ENCODE results near the gene ZNF69. TPM values are rescaled to one million over a fixed set of nuclear protein-coding genes. Genes with fewer than 3 reads are reported as not detected.
"Not testable (repeated sequence)": the region's sequence is repeated elsewhere in the genome, so short reads cannot be mapped to it uniquely, and the experiment has no call there.

ZNF69 gene
- total RNA-seq, 1 donor from 2014 or later: 12.3 TPM

DNA sequence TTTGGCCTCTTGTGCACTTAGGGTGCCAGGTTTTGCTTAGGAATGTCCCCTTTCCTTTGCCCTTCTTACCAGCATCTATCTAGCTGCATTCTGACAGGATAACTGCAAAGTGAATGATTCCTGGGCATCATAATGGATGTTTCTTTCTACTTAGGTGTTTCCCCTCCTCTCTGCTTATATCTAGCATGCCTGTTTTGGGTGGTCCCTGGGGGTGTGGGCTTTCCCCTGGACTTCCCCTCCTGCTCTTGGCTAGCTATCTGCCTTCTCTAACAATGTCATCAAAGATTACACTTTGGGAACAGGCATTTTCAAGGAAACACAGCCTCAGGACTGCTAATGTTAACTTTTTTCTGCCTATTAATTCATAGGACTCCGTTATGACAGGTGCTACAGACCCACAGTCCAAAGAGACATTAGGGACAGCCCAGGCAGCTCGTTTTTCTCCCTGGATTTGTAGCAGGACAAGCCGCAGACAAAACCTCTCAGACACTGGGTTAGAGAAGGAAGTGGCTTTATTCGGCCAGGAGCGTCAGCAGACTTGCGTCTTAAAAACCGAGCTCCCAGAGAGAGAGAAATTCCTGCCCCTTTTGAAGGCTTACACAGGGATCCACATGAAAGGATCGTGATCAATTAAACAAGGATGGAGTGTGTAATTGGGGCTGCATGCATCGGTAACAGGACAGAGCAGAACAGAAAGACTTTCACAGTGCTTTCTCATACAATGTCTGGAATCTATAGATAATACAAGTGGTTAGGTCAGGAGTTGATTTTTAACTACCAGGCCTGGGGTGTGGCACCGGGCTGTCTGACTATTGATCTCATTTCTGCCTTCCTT, 54.6 kb downstream of the ZNF69 start:
- Histone ChIP-seq H3K36me3 (peaks cover 0 to 76% of the 10 kb centered on the region in 2 donors), H3K27me3 (no peaks in the 10 kb centered on the region), H3K9me3 (peaks cover 81% of the 10 kb centered on the region), H3K4me1 (no peaks in the 10 kb centered on the region), H3K4me3 (no peak overlapping the region), H3K27ac (no peak overlapping the region)
- intact Hi-C loops (cut with DNase I): no loop called here
- TF ChIP-seq, protein P1, sequence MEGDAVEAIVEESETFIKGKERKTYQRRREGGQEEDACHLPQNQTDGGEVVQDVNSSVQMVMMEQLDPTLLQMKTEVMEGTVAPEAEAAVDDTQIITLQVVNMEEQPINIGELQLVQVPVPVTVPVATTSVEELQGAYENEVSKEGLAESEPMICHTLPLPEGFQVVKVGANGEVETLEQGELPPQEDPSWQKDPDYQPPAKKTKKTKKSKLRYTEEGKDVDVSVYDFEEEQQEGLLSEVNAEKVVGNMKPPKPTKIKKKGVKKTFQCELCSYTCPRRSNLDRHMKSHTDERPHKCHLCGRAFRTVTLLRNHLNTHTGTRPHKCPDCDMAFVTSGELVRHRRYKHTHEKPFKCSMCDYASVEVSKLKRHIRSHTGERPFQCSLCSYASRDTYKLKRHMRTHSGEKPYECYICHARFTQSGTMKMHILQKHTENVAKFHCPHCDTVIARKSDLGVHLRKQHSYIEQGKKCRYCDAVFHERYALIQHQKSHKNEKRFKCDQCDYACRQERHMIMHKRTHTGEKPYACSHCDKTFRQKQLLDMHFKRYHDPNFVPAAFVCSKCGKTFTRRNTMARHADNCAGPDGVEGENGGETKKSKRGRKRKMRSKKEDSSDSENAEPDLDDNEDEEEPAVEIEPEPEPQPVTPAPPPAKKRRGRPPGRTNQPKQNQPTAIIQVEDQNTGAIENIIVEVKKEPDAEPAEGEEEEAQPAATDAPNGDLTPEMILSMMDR (IDR thresholded peaks at IDR 0.05): no peak
- no peak for TF ChIP-seq POLR2A (IDR thresholded peaks at IDR 0.05)
- no peak for TF ChIP-seq POLR2AphosphoS5 (IDR thresholded peaks at IDR 0.05; ENCODE audit: insufficient read depth in 1 of 2, low read depth in 1 of 2)
- no peak for DNase-seq (ENCODE audit: extremely low spot score in 2 of 2)

DNA sequence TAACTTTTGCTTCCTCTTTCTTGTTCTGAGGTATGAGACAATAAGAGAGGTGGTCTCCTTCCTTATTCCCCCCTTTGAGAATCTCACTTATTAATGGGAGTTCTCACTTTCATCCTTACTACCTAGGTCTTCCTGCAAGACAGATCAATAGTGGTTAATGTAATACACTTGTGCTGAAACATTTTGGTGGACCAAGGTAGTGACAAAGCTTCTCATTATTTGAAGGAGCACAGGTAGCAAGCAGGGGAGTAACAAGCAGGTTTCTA, 55.2 kb downstream of the ZNF69 start:
- Histone ChIP-seq H3K4me1 (no peaks in the 10 kb centered on the region), H3K36me3 (peaks cover 0 to 81% of the 10 kb centered on the region in 2 donors), H3K4me3 (no peak overlapping the region), H3K9me3 (peaks cover 83% of the 10 kb centered on the region), H3K27ac (no peak overlapping the region), H3K27me3 (no peaks in the 10 kb centered on the region)
- intact Hi-C loops (cut with DNase I): no loop called here
- TF ChIP-seq, protein P1 (IDR thresholded peaks at IDR 0.05): no peak
- TF ChIP-seq POLR2A (IDR thresholded peaks at IDR 0.05) (no peak), POLR2AphosphoS5 (IDR thresholded peaks at IDR 0.05; ENCODE audit: insufficient read depth in 1 of 2, low read depth in 1 of 2) (no peak)
- DNase-seq (ENCODE audit: extremely low spot score in 2 of 2): no peak

DNA sequence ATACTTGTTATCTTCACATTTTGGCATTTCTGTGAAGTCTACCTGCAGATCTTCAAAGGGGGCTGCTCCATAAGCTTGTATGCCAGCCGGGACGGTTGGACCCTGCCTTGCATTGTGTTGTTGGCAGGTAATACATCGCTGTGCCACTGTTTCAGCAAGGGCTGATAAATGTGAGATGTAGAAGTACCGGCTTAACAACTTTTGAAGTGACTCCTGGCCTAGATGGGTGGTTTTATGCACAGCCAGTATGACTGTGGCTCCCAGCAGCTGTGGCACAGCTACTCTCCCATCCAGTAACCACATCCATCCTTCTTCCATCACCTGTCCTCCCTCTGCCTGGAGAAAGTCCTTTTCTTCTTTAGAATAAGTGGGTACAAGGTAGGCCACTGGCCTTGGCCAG, 57.1 kb downstream of the ZNF69 start:
- TF ChIP-seq POLR2A (IDR thresholded peaks at IDR 0.05): no peak
- H3K36me3 ChIP-seq: peaks cover 0 to 97% of the 10 kb centered on the region in 2 donors
- peaks cover 95% of the 10 kb centered on the region for H3K9me3 ChIP-seq
- H3K27ac ChIP-seq: no peak overlapping the region
- intact Hi-C loops (cut with DNase I): no loop called here
- no peak overlapping the region for H3K4me3 ChIP-seq
- H3K27me3 ChIP-seq: no peaks in the 10 kb centered on the region
- no peaks in the 10 kb centered on the region for H3K4me1 ChIP-seq
- DNase-seq (ENCODE audit: extremely low spot score in 2 of 2): no peak

DNA sequence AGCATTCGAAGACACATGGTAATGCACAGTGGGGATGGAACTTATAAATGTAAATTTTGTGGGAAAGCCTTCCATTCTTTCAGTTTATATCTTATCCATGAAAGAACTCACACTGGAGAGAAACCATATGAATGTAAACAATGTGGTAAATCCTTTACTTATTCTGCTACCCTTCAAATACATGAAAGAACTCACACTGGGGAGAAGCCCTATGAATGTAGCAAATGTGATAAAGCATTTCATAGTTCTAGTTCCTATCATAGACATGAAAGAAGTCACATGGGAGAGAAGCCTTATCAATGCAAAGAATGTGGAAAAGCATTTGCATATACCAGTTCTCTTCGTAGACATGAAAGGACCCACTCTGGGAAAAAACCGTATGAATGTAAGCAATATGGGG, 61.1 kb downstream of the ZNF69 start:
- intact Hi-C loops (cut with DNase I): no loop called here
- no peaks in the 10 kb centered on the region for H3K4me1 ChIP-seq
- H3K36me3 ChIP-seq: peaks cover 0 to 84% of the 10 kb centered on the region in 2 donors
- H3K27ac ChIP-seq: no peak overlapping the region
- no peak for TF ChIP-seq POLR2A (IDR thresholded peaks at IDR 0.05)
- TF ChIP-seq POLR2AphosphoS5 (IDR thresholded peaks at IDR 0.05; ENCODE audit: insufficient read depth in 1 of 2, low read depth in 1 of 2): no peak
- TF ChIP-seq, protein P1 (IDR thresholded peaks at IDR 0.05): no peak
- DNase-seq (ENCODE audit: extremely low spot score in 2 of 2): no peak
- peaks cover 94% of the 10 kb centered on the region for H3K9me3 ChIP-seq
- H3K4me3 ChIP-seq: no peak overlapping the region
- H3K27me3 ChIP-seq: no peaks in the 10 kb centered on the region

DNA sequence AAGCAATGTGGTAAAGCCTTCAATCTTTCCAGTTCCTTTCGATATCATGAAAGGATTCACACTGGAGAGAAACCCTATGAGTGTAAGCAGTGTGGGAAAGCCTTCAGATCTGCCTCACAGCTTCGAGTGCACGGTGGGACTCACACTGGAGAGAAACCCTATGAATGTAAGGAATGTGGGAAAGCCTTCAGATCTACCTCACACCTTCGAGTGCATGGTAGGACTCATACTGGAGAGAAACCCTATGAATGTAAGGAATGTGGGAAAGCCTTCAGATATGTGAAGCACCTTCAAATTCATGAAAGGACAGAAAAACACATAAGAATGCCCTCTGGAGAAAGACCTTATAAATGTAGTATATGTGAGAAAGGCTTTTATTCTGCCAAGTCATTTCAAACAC, 61.6 kb downstream of the ZNF69 start:
- no peak for DNase-seq (ENCODE audit: extremely low spot score in 2 of 2)
- H3K36me3 ChIP-seq: peaks cover 0 to 78% of the 10 kb centered on the region in 2 donors
- TF ChIP-seq POLR2AphosphoS5 (IDR thresholded peaks at IDR 0.05; ENCODE audit: insufficient read depth in 1 of 2, low read depth in 1 of 2): no peak
- TF ChIP-seq, protein P1 (IDR thresholded peaks at IDR 0.05): no peak
- no peak for TF ChIP-seq POLR2A (IDR thresholded peaks at IDR 0.05)
- H3K27me3 ChIP-seq: no peaks in the 10 kb centered on the region
- peaks cover 93% of the 10 kb centered on the region for H3K9me3 ChIP-seq
- no peak overlapping the region for H3K27ac ChIP-seq
- H3K4me1 ChIP-seq: no peaks in the 10 kb centered on the region
- no peak overlapping the region for H3K4me3 ChIP-seq
- intact Hi-C loops (cut with DNase I): no loop called here

DNA sequence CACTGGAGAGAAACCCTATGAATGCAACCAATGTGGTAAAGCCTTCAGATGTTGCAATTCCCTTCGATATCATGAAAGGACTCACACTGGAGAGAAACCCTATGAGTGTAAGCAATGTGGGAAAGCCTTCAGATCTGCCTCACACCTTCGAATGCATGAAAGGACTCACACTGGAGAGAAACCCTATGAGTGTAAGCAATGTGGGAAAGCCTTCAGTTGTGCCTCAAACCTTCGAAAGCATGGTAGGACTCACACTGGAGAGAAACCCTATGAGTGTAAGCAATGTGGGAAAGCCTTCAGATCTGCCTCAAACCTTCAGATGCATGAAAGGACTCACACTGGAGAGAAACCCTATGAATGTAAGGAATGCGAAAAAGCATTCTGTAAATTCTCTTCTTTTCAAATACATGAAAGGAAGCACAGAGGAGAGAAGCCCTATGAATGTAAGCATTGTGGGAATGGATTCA, 62.1 kb downstream of the ZNF69 start:
- H3K4me3 ChIP-seq; H3K4me1 ChIP-seq; DNase-seq (ENCODE audit: extremely low spot score in 2 of 2); intact Hi-C loops (cut with DNase I); H3K27me3 ChIP-seq; H3K27ac ChIP-seq: not testable (repeated sequence)
- H3K36me3 ChIP-seq: peaks cover 0 to 74% of the 10 kb centered on the region in 2 donors
- peaks cover 92% of the 10 kb centered on the region for H3K9me3 ChIP-seq
